Muscle layer of colon (tissue), 2 donors: Measurements from ENCODE around the gene NEB.
"Not testable (repeated sequence)": the region's sequence is repeated elsewhere in the genome, so short reads cannot be mapped to it uniquely, and the experiment has no call there.

Experiments used
- H3K27ac ChIP-seq: one replicate; pipeline ENCODE4 v1.7.0; 2013; ENCODE audit warnings: low read depth, mild to moderate bottlenecking, low read length, moderate library complexity
- H3K27me3 ChIP-seq, 2 donors: one replicate each; pipeline ENCODE4 v1.7.0; 2013; ENCODE audit warnings: low read length in 2 of 2, mild to moderate bottlenecking in 2 of 2; ENCODE audit not compliant: insufficient read depth in 2 of 2, control insufficient read depth in 1 of 2
- H3K36me3 ChIP-seq: one replicate; pipeline ENCODE4 v1.7.0; 2013; ENCODE audit warnings: mild to moderate bottlenecking, low read length; ENCODE audit not compliant: insufficient read depth
- H3K4me1 ChIP-seq: one replicate; pipeline ENCODE4 v1.7.0; 2013; ENCODE audit warnings: mild to moderate bottlenecking, low read length; ENCODE audit not compliant: insufficient read depth
- H3K4me3 ChIP-seq, 2 donors: one replicate each; pipeline ENCODE4 v1.7.0; 2013; ENCODE audit warnings: low read length in 2 of 2, low read depth in 1 of 2, mild to moderate bottlenecking in 1 of 2, moderate library complexity in 1 of 2
- H3K9ac ChIP-seq: one replicate; pipeline ENCODE4 v1.7.0; 2013; ENCODE audit warnings: low read length
- H3K9me3 ChIP-seq: one replicate; pipeline ENCODE4 v1.7.0; 2013; ENCODE audit warnings: mild to moderate bottlenecking, low read length
- donor health status: abdominal sarcoma.
- donor health status: Adenocarcinoma of cecum.

NEB gene

DNA sequence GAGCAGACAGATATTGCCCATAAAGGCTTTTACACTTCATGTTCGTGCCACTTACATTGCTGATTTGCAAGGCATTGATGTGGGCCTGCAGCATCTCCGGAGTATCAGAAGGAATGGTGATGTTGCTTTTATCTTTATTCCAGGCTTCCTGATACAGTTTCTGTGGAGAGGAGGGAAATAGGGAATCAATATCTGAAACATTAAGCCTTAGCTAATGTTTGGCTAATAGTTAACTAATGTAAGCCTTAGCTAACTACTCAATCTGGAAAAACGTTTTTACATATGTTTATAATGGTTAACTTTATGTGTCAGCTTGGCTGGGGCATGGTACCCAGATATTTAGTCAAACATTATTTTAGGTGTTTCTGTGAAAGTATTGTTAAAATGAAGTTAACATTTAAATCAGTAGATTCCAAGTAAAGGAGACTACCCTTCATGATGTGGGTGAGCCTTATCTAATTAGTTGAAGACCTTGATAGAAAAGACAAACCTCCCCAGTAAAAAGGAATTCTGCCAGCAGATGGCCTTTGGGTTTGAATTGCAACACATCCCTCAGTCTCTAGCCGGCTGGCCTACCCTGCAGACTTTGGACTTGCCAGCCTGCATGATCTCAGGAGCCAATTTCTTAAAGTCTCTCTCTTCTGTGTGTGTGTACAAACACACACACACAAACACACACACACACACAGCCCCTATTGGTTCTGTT, 137.2 kb downstream of the NEB start:
- not testable (repeated sequence) for H3K27ac ChIP-seq, H3K36me3 ChIP-seq, H3K27me3 ChIP-seq, H3K4me1 ChIP-seq, H3K9me3 ChIP-seq, H3K9ac ChIP-seq, H3K4me3 ChIP-seq

DNA sequence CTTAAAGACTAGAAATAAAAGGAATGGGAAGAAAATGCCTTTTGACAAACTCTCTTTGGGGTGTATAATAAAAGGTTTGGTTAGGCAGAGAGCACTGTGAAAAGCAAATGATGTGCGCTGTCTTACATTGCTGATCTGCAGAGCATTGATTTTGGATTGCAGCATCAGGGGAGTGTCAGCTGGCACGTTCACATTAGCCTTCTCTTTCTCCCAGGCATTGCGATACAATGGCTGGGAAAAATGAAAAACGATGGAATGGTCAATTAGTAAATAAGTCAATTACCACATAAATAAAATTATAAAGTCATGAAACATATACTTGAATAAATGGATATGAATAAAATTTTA, 142.4 kb downstream of the NEB start:
- H3K9ac ChIP-seq, H3K9me3 ChIP-seq, H3K4me3 ChIP-seq, H3K36me3 ChIP-seq, H3K27ac ChIP-seq, H3K4me1 ChIP-seq, H3K27me3 ChIP-seq: not testable (repeated sequence)

DNA sequence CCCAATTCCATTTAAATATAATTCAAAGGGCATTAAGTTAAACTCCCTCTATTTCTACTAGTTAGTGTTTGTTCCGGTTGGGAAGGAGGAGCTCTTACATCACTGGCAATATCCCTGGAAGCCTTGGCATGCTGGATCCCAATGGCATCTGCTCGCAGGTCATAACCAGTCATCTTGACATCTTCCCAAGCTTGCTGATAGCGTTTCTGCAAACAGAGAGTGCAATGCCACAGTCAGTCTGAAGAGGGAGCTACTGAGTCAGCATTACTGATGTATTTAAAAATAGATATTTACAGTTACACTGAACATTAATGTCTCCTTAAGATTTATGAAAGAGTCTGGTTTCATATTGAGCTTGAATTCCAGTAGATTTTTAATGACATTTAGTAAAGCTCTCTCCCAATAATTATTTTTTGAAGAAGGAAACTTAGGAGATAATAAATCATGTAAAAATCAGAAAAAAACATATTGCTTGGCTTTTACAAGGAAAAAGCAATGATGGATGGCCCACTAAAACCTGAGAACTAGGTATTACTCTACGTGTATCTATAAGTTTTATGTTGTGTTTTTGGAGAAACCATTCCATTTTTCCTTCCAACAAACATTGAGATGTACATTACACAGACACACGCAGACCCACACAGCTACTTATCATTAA, 142.9 kb downstream of the NEB start:
- H3K36me3 ChIP-seq, H3K27ac ChIP-seq, H3K9ac ChIP-seq, H3K4me1 ChIP-seq, H3K4me3 ChIP-seq, H3K9me3 ChIP-seq, H3K27me3 ChIP-seq: not testable (repeated sequence)

DNA sequence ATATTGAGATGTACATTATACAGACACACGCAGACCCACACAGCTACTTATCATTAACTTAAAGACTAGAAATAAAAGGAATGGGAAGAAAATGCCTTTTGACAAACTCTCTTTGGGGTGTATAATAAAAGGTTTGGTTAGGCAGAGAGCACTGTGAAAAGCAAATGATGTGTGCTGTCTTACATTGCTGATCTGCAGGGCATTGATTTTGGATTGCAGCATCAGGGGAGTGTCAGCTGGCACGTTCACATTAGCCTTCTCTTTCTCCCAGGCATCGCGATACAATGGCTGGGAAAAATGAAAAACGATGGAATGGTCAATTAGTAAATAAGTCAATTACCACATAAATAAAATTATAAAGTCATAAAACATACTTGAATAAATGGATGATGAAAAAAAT, 153.0 kb downstream of the NEB start:
- not testable (repeated sequence) for H3K27me3 ChIP-seq, H3K4me1 ChIP-seq, H3K9ac ChIP-seq, H3K4me3 ChIP-seq, H3K9me3 ChIP-seq, H3K36me3 ChIP-seq, H3K27ac ChIP-seq

DNA sequence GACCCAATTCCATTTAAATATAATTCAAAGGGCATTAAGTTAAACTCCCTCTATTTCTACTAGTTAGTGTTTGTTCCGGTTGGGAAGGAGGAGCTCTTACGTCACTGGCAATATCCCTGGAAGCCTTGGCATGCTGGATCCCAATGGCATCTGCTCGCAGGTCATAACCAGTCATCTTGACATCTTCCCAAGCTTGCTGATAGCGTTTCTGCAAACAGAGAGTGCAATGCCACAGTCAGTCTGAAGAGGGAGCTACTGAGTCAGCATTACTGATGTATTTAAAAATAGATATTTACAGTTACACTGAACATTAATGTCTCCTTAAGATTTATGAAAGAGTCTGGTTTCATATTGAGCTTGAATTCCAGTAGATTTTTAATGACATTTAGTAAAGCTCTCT, 153.6 kb downstream of the NEB start:
- not testable (repeated sequence) for H3K36me3 ChIP-seq

DNA sequence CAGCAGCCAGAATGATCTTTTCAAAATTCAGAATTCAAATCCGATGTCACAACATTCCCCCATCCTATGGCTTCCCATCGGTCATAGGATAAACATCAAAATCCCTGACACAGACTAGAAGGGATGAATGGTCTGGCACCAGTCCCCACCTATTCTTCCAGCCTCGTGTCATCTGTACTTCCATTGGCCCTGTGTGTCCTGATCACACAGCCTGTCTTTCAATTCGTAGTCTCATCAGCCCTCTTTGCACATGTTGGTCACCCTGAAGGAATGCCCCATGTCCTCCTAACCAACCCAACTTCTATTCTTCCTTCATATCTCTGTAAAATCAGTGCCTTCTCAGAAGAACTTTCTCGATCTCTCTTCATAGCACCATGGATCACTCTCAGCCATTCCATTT, 157.2 kb downstream of the NEB start:
- no peaks in the 10 kb centered on the region for H3K4me1 ChIP-seq
- H3K4me3 ChIP-seq, result no peak overlapping the region
- no peaks in the 10 kb centered on the region for H3K9me3 ChIP-seq
- H3K36me3 ChIP-seq, result no peaks in the 10 kb centered on the region
- H3K27ac ChIP-seq, result no peak overlapping the region
- H3K9ac ChIP-seq, result no peak overlapping the region
- no peaks in the 10 kb centered on the region for H3K27me3 ChIP-seq

More for the DNA sequence above, 153.6 kb downstream of the NEB start:
- H3K27ac ChIP-seq, H3K27me3 ChIP-seq, H3K9ac ChIP-seq, H3K4me3 ChIP-seq, H3K9me3 ChIP-seq, H3K4me1 ChIP-seq: not testable (repeated sequence)

DNA sequence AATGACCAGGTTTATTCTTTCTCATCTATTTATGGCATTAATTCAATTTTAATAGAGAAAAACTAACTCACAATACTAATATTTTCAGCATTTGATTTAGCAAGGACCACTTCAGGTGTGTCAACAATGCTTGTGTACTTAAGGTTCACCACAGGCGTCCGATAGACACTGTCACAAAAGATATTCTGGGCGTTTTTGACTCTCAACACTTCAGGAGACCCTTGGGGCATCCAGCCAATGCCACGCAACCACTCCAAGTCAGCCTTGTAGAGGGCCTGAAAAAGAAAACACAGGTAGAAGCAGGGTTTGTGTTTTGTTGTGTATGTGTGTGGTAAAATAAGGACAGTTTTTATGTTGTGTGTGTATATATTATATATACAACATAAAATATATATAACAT, 158.2 kb downstream of the NEB start:
- Histone ChIP-seq H3K9ac (no peak overlapping the region), H3K9me3 (no peaks in the 10 kb centered on the region), H3K4me1 (no peaks in the 10 kb centered on the region), H3K4me3 (no peak overlapping the region), H3K27ac (no peak overlapping the region), H3K36me3 (no peaks in the 10 kb centered on the region), H3K27me3 (no peaks in the 10 kb centered on the region)

DNA sequence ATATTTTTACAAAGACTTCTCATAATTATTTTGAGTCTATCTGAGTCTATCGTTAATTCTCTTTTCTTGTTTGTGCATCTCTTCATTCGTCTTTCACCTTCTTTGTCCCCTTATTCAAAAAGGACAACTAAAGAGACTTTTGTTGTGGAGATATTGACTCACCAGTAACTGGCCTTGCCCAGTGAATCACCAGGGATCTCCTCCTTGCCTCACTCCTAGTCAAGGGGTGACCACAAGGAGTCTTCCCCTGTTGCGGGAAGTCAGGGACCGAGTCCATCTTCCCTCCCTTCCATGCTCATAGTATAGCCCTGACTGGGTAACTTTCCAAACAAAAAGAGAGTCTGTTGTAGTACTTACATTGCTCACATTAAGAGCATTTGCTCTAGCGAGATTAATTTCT, 158.9 kb downstream of the NEB start:
- H3K9me3 ChIP-seq, result no peaks in the 10 kb centered on the region

DNA sequence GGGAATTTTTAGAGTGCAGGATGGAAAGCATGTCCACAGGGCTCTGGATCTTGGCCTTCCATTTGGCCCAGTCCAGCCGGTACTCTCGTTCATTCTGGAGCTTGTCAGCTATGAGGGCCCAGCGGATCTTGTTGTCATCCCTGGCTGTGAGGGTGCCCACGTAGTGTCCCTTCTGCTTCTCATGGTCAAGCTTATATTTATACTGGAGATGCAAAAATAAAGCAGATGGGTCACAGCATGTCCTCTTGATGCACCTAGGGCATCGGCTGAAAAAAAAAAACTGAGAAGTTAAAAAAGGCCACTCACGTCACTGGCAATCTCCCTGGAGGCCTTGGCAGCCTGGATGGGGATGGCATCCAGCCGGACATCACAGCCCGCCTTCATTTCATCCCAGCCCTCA, 164.1 kb downstream of the NEB start:
- Histone ChIP-seq H3K27ac (no peak overlapping the region), H3K36me3 (no peaks in the 10 kb centered on the region)

More for the DNA sequence above, 158.9 kb downstream of the NEB start:
- Histone ChIP-seq H3K36me3 (no peaks in the 10 kb centered on the region), H3K4me3 (no peak overlapping the region), H3K27ac (no peak overlapping the region), H3K27me3 (no peaks in the 10 kb centered on the region), H3K4me1 (no peaks in the 10 kb centered on the region), H3K9ac (no peak overlapping the region)

DNA sequence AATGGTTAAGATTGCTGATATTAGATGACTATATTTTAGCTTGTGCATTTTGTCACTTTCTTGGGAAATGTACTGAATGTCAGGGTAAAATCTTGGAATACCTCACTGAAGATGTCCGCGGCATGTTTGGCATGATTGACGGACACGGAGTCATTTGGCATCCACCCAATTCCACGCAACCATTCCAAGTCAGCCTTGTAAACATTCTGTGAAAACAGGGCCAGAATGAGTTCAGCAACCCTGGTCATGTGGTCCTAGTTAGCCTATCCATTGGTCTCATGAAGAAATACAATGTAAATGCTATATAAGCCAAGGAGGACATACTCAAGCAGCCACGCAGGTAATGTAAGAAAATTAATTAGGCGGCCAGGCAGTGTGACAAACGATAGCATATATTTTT, 165.1 kb downstream of the NEB start:
- H3K9ac ChIP-seq, result no peak overlapping the region
- H3K27me3 ChIP-seq, result no peaks in the 10 kb centered on the region
- no peak overlapping the region for H3K27ac ChIP-seq
- H3K36me3 ChIP-seq, result no peaks in the 10 kb centered on the region
- no peaks in the 10 kb centered on the region for H3K9me3 ChIP-seq
- no peaks in the 10 kb centered on the region for H3K4me1 ChIP-seq
- no peak overlapping the region for H3K4me3 ChIP-seq

More for the DNA sequence above, 164.1 kb downstream of the NEB start:
- H3K27me3 ChIP-seq, result no peaks in the 10 kb centered on the region
- H3K9ac ChIP-seq, result no peak overlapping the region
- no peaks in the 10 kb centered on the region for H3K4me1 ChIP-seq
- no peak overlapping the region for H3K4me3 ChIP-seq
- no peaks in the 10 kb centered on the region for H3K9me3 ChIP-seq

DNA sequence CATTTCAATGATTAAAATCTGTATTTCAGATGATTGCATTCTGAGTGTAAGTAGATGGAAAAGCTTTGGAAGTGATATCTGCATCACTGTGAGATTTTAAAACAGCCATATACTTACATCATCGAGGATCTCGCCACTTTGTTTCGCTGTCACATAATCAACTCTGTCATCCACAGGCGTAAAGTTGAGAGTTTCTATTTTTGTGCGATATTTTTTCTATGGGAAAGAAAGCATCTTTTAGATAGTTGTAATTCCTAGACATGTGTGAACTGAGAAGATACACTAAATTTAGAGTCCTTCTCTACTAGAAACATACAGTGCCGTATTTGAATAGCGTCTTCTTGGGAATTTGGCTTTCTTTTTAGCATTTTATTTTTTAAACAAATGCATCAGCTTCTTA, 165.8 kb downstream of the NEB start:
- H3K4me1 ChIP-seq, result no peaks in the 10 kb centered on the region
- H3K36me3 ChIP-seq, result no peaks in the 10 kb centered on the region
- H3K27ac ChIP-seq, result no peak overlapping the region
- H3K9ac ChIP-seq, result no peak overlapping the region
- no peaks in the 10 kb centered on the region for H3K27me3 ChIP-seq
- no peaks in the 10 kb centered on the region for H3K9me3 ChIP-seq
- H3K4me3 ChIP-seq, result no peak overlapping the region

DNA sequence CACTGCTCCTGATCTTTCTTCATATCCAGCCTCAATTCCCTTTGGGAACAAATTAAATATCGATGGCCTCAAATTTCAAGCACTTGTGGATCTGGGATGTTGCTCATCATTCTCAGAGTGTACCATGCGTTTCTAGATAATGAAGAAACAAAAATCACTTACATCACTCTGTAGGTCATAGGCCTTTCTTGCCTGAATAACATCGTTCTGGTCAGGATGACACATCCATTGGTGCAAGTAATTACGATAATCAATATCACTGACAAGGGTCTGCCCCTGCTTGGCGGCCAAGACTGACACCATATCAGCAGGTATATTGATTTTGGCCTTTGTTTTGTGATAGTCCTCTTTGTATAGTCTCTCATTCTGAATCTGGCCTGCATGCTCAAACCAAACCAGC, 167.3 kb downstream of the NEB start:
- no peaks in the 10 kb centered on the region for H3K9me3 ChIP-seq
- no peaks in the 10 kb centered on the region for H3K4me1 ChIP-seq
- H3K9ac ChIP-seq, result no peak overlapping the region
- H3K36me3 ChIP-seq, result no peaks in the 10 kb centered on the region
- no peak overlapping the region for H3K27ac ChIP-seq
- no peaks in the 10 kb centered on the region for H3K27me3 ChIP-seq
- no peak overlapping the region for H3K4me3 ChIP-seq
